Duodenal mucosa (tissue), 2 donors: ENCODE results near the gene GPD1.

Source experiments
- H3K27ac ChIP-seq: one replicate; pipeline ENCODE4 v1.7.0; 2013; ENCODE audit warnings: low read depth, low read length
- H3K27me3 ChIP-seq, 2 donors: one replicate each; pipeline ENCODE4 v1.7.0; 2013; ENCODE audit warnings: low read length in 2 of 2, control low read depth in 1 of 2; ENCODE audit not compliant: insufficient read depth in 2 of 2, control insufficient read depth in 1 of 2
- H3K36me3 ChIP-seq, 2 donors: one replicate each; pipeline ENCODE4 v1.7.0; 2013; ENCODE audit warnings: low read length in 2 of 2, control low read depth in 1 of 2; ENCODE audit not compliant: insufficient read depth in 2 of 2, control insufficient read depth in 1 of 2
- H3K4me1 ChIP-seq, 2 donors: one replicate each; pipeline ENCODE4 v1.7.0; 2013; ENCODE audit warnings: low read length in 2 of 2, control low read depth in 1 of 2; ENCODE audit not compliant: insufficient read depth in 2 of 2, control insufficient read depth in 1 of 2
- H3K4me3 ChIP-seq, 2 donors: one replicate each; pipeline ENCODE4 v1.7.0; 2013; ENCODE audit warnings: low read length in 2 of 2, low read depth in 1 of 2
- H3K9ac ChIP-seq, 2 donors: one replicate each; pipeline ENCODE4 v1.7.0; 2013; ENCODE audit warnings: low read length in 2 of 2, low read depth in 1 of 2
- H3K9me3 ChIP-seq, 2 donors: one replicate each; pipeline ENCODE4 v1.7.0; 2013; ENCODE audit warnings: low read length in 2 of 2, control low read depth in 1 of 2; ENCODE audit not compliant: control insufficient read depth in 1 of 2

Gene GPD1

GRCh38 chr12:50084775-50085614 lies 18.8 kb upstream of the GPD1 start, which contains the start of gene SMARCD1:
SMARCD1 (plus strand) TSS chr12:50085342; CDS start chr12:50085370, 28 bp downstream.
- H3K27me3 ChIP-seq: no peaks in the 10 kb centered on the region
- peak within 1 kb of the TSS; percentile 77 to 93 for H3K4me3 ChIP-seq
- no peaks in the 10 kb centered on the region for H3K9me3 ChIP-seq
- H3K36me3 ChIP-seq: peaks cover 19 to 32% of the 10 kb centered on the region in 2 donors
- peaks cover 23 to 32% of the 10 kb centered on the region in 2 donors for H3K4me1 ChIP-seq
- H3K9ac ChIP-seq: peak within 1 kb of the TSS; percentile 69 to 89
- H3K27ac ChIP-seq: peak within 1 kb of the TSS; percentile 65

DNA sequence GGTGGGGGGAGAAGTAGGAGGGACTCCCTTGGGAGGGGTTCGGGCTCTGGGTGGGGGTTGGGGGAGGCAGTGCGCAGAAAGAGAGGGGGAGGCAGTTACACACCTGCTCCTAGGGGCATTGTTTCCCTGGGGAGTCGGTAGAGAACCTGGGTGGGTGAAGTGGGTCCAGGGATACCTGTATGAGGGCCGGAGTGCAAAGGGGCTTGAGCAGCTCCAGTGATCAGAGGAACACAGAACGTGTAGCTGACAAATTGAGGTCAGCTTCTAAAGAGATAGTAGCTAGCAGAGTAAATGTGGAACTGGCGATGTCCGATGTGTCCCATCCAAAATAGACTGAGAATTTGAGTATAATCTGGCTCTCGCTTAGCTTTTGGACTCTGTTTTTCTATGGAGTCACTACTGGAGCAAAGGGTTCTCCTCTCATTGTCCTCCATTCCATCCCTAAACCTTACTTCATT lies 18.2 kb upstream of the GPD1 start:
- Histone ChIP-seq H3K4me1 (peaks cover 23 to 32% of the 10 kb centered on the region in 2 donors), H3K9ac (peak overlapping the region; percentile 67 to 69), H3K4me3 (peak overlapping the region; percentile 77 to 93), H3K27ac (peak overlapping the region; percentile 59), H3K9me3 (no peaks in the 10 kb centered on the region), H3K36me3 (peaks cover 23 to 38% of the 10 kb centered on the region in 2 donors), H3K27me3 (no peaks in the 10 kb centered on the region)

DNA sequence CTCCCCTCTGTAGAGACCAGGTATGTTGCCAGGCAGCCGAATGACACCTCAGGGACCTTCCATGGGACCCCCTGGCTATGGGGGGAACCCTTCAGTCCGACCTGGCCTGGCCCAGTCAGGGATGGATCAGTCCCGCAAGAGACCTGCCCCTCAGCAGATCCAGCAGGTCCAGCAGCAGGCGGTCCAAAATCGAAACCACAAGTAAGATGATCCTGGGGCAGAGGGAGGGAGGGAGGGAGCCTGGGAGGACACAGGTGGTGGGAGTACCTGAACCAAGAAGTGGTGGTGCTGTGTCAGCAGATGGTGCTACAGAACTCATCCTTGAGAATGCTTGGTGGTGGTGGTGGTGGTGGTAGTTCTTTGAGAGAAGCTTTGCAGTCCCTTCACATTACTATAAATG lies 17.7 kb upstream of the GPD1 start:
- Histone ChIP-seq H3K4me1 (peaks cover 23 to 32% of the 10 kb centered on the region in 2 donors), H3K9ac (peak overlapping the region; percentile 67 to 69), H3K27ac (no peak overlapping the region), H3K27me3 (no peaks in the 10 kb centered on the region), H3K9me3 (no peaks in the 10 kb centered on the region), H3K36me3 (peaks cover 23 to 41% of the 10 kb centered on the region in 2 donors), H3K4me3 (peak overlapping the region; percentile 77 to 93)

- H3K9me3 ChIP-seq: no peaks in the 10 kb centered on the region
- H3K4me3 ChIP-seq: no peak overlapping the region
- no peak overlapping the region for H3K9ac ChIP-seq
- H3K27ac ChIP-seq: no peak overlapping the region
- no peaks in the 10 kb centered on the region for H3K27me3 ChIP-seq
- H3K4me1 ChIP-seq: peaks cover 19 to 28% of the 10 kb centered on the region in 2 donors
- peaks cover 27 to 51% of the 10 kb centered on the region in 2 donors for H3K36me3 ChIP-seq
Measured at GRCh38 chr12:50087151-50087550, 16.7 kb upstream of the GPD1 start.

DNA sequence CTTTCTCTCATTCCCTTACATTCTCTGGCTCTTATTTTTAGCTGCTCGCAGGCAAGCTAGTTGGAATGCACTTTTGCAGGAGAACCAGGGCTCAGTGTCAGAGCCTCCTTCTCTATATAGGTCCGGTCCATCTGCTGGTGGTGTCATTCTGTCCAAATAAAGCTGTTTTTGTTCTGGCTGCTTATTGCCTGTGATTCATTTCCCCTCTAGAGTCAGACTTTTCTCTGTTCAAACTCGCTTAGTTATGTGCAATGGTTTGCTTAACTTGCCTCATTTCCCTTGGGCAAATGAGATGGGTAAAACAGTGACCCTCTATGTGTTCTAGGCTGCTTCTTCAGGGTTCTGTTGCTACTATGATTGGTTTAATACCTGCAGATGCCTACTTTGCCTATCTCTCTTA lies 15.8 kb upstream of the GPD1 start:
- peaks cover 27 to 56% of the 10 kb centered on the region in 2 donors for H3K36me3 ChIP-seq
- no peak overlapping the region for H3K9ac ChIP-seq

GRCh38 chr12:50088577-50089335 lies 15.1 kb upstream of the GPD1 start:
- Histone ChIP-seq H3K27ac (no peak overlapping the region), H3K9ac (no peak overlapping the region), H3K9me3 (no peaks in the 10 kb centered on the region), H3K4me1 (peaks cover 11 to 12% of the 10 kb centered on the region in 2 donors), H3K36me3 (peaks cover 27 to 61% of the 10 kb centered on the region in 2 donors), H3K27me3 (no peaks in the 10 kb centered on the region), H3K4me3 (no peak overlapping the region)

More for the DNA sequence above, 15.8 kb upstream of the GPD1 start:
- Histone ChIP-seq H3K4me3 (no peak overlapping the region), H3K9me3 (no peaks in the 10 kb centered on the region), H3K4me1 (peaks cover 12 to 19% of the 10 kb centered on the region in 2 donors), H3K27me3 (no peaks in the 10 kb centered on the region), H3K27ac (no peak overlapping the region)

DNA sequence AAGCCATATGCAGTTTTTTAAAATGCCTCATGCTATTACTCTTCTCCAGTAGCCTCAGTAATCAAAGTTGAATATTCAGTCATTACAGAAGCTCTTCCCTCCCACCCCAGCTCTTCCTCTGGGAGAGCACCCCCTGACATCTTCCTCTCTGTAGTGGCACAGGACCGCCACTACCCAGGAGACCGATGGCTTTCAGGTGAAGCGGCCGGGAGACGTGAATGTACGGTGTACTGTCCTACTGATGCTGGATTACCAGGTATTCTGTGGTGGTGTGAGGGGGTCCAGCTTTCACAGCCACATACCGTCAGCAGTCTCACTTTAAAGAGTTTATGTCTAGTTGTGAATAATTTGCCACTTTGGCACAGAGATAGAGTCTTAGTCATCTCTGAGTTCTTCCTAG lies 14.1 kb upstream of the GPD1 start:
- H3K4me1 ChIP-seq: peaks cover 7 to 12% of the 10 kb centered on the region in 2 donors
- no peaks in the 10 kb centered on the region for H3K27me3 ChIP-seq
- H3K4me3 ChIP-seq: no peak overlapping the region
- H3K36me3 ChIP-seq: peaks cover 33 to 71% of the 10 kb centered on the region in 2 donors
- no peaks in the 10 kb centered on the region for H3K9me3 ChIP-seq
- no peak overlapping the region for H3K27ac ChIP-seq
- H3K9ac ChIP-seq: no peak overlapping the region

- no peak overlapping the region for H3K9ac ChIP-seq
- H3K9me3 ChIP-seq: no peaks in the 10 kb centered on the region
- H3K27me3 ChIP-seq: no peaks in the 10 kb centered on the region
- peaks cover 33 to 78% of the 10 kb centered on the region in 2 donors for H3K36me3 ChIP-seq
- H3K4me1 ChIP-seq: peaks cover 7 to 12% of the 10 kb centered on the region in 2 donors
- H3K27ac ChIP-seq: no peak overlapping the region
- H3K4me3 ChIP-seq: no peak overlapping the region
Measured at GRCh38 chr12:50090391-50090790, 13.4 kb upstream of the GPD1 start.

GRCh38 chr12:50097952-50098351 lies 5.9 kb upstream of the GPD1 start:
- Histone ChIP-seq H3K36me3 (peaks cover 37 to 68% of the 10 kb centered on the region in 2 donors), H3K4me3 (no peak overlapping the region), H3K27ac (no peak overlapping the region), H3K4me1 (peaks cover 5 to 13% of the 10 kb centered on the region in 2 donors), H3K9ac (no peak overlapping the region), H3K27me3 (no peaks in the 10 kb centered on the region), H3K9me3 (no peaks in the 10 kb centered on the region)
